ENCODE data around the gene OXTR.
"Not testable (repeated sequence)": the region's sequence is repeated elsewhere in the genome, so short reads cannot be mapped to it uniquely, and the experiment has no call there.

The OXTR gene

DNA sequence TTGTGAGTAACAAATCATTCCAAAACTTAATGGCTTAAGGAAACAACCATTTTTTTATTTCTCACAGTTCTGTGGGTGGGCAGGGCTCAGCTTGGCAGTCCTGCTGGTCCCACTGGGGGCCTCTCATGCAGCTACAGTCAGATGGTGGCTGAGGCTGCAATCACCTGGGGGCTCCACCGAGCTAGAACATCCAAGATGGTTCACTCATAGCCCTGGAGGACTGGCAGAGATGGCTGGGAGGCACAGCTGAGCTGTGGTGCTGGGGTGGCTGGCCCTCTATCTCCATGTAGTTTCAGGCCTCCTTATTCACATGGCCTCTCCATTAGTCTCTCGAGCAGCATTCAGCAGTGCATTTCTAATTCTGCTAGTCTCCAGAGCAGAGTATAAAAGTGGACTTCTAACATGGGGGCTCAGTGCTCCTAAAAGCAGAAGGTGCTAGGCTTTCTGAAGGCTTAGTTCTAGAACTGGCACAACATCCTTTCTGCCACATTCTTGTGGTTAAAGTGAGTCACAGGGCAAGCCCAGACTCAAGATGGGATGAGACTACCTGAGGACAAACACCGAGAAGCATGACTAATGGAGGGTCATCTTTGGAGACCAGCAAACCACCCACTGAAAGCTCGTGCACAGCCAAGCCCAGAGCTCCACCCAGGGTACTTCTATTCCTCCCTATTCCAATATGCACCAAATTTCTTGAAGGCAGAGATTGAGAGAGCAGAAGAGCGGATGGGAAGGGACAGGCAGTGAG lies 29.5 kb downstream of the OXTR start:
- no peak for DNase-seq

DNA sequence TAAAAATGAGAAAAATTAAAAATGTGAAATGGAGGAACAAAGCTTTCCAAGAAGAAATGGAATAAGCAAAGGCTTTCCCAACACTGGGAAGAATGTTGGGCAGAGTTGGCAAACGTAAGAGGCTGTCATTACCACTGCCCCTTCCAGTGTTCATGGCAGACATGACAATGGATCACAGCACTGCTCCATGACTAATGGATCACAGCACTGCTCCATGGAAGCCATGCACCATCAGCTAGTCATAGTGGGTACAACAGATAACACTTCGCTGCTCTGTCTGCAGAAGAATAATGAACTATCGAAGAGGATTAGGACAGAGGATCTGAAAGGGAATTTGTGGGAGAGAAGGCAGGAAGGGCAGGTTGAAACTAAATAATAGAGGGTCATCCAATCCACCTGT lies 30.8 kb downstream of the OXTR start:
- DNase-seq: no peak

DNA sequence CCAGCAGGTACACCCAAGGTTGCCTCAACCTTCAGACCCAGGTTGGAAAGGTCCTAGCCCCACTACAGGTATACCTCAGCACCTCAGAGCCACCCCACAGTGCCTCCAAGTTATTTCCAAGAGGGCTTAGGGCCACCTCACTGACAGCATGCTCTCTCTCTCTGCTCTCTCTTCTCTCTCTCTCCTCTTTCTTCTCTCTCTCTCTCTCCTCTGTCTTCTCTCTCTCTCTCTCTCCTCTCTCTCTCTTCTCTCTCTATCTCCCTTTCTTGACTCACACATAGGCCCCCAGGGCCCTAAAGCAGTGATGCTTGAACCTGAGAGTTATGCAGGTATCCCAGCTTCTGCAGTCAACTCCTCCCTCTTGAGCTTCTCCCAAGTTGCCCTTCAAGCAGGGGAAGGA lies 31.6 kb downstream of the OXTR start:
- DNase-seq: no peak

DNA sequence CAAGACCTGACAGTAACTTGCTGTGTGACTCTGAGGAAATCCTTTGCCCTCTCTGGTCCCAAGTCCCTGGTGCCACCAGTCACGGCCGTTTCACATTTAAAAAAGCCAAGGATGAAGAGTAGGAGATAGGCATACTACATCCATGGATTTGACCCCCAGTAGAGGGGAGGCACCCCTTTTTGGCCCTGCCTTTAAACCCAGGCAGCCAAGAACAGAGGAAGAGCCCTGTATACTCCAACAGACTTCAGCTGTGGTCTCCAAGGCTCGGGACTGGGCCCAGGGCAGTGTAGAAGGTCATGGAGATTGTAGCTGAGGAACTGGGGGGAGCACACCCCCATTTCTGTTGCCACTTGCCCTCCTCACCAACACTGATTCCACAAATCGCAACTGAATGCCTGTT lies 32.1 kb downstream of the OXTR start:
- no peak for DNase-seq

DNA sequence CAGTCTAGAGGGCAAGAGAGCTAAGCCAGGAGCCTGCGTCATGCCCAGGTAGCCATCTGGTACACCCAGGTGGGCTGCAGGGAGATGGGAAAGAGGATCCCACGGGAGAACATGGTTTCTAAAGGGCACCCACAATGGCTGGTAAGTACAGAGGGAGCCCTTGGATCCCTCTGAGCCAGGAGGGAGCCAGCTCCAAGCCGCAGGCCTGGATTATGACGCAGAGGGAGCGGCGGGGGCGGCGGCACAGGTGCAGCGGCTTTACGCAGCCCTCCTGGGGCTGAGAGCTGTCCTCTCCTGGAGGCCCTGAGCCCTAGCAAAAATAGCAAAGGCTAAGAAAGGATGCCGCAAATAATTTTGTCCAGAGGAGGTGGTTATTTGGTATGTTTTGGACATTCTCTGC lies 33.0 kb downstream of the OXTR start:
- DNase-seq: no peak

DNA sequence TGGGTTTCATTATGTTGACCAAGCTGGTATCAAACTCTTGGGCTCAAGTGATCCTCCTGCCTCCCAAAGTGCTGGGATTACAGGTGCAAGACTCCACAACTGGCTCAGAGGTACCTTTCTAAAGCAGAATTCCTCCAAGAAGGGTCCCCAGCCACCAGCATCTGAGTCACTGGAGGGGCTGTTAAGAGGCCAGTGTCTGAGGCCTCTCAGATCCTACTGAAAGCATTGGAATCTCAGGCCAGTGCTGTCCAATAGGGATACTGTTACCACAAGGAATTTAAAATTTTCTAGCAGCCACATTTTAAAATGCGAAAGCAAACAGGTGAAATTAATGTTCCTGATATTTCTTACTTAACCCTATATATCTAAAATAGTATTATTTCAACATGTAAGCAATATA lies 34.5 kb downstream of the OXTR start:
- no peak for DNase-seq

DNA sequence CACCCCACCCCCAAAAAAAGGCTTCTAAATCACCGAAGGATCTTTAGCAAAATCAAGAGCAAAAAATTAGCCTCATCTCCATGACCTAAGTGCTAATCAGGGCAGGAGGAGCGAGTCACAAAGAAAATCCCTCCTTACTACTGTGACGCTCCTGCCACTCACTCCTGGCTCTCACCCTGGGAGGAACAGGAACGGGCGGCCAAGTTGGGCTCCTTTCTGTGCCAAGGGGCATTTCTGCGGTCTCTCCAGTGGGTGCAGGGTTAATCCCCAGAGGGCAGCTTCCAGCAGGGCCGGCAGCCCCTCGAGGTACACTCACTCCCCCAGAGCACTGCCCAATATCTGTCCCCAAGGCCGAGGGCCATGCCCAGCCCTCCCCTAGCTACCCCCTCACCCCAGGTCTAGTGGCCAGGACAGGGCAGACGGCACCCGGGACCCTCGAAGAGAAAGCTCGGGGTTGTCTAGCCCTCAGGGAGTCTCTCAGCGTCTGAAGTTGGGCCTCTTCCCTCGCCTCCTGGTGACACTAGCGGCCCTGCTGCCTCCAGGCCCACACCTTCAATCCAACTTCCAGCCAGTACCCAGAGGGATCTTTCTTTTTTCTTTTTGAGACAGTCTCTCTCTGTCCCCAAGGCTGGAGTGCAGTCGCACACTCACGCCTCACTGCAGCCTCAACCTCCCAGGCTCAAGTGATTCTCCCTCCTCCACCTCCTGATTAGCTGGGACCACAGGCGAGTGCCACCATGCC lies 35.1 kb downstream of the OXTR start:
- DNase-seq: no peak

DNA sequence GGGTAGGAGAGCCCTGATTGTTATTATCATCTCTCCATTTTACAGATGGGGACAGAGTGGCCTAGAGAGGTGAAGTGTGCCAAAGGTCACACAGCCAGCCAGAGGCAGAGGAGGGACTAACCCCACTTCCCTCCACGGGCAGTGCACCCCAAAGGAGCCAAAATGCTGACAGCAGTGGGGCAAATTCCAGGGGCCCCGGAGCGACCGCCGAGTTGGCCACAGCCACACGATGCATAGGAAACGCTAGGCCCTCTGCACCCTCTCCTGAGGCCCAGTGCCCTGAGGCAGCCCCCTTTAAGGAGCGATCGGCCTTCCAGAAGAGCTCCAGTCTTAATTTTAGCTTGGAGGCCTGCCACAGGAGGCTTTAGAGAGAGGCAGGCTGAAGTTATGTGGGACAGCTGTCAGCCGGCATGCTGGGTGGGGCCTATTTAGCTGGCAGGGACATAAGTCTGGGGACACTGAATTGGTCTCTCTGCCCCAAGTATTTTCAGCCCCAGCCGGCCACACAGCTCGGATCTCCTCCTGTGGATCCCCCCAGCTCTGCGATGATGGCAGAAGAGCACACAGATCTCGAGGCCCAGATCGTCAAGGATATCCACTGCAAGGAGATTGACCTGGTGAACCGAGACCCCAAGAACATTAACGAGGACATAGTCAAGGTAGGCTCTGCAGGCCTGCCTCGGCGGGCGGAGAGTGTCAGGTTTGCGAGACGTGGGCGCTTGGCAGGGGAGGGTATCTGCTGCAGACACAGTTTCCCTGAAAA lies 35.9 kb downstream of the OXTR start, which contains the start of gene CAV3:
TSS of gene CAV3 (plus strand) at position 471 of the 763 bp plus-strand sequence. CDS start at position 546, 75 bp downstream.
- DNase-seq: no peak

DNA sequence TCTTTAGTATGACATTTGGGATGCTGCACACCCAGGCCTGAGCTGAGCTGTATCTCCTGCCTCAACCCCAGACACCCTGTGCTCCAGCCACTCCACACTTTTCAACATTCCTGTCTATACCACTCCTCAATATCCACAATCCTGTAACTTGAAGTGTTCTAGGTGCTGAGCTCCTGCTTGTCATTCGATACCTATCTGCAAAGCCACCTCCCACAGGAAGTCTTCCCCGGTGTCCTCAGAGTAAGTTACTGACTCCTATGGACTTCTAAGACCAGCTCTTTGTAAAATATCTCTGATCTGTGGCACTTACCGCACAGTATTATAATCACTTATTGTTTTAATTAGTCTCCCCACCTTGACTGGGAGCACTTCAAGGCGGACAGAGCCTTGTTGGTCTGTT lies 37.0 kb downstream of the OXTR start:
- DNase-seq: no peak

DNA sequence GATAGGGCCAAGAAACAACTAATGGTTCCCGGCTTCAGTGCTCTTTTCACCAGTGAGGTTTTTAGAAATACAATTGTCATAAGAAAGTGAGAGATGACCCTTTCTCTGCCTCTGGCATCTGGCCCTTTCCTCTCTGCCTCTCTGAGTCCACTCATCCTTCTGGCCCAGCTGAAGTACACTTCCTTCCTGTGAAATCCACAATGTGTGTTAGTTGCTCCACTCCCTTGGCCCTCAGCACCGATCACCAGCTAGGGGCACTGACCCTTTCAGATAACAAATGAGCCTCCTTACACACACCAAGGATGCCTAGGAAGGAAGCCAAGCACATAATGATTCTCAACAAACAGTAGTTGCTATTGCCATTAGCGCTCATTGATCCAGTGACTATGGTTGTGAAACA lies 38.8 kb downstream of the OXTR start:
- no peak for DNase-seq

DNA sequence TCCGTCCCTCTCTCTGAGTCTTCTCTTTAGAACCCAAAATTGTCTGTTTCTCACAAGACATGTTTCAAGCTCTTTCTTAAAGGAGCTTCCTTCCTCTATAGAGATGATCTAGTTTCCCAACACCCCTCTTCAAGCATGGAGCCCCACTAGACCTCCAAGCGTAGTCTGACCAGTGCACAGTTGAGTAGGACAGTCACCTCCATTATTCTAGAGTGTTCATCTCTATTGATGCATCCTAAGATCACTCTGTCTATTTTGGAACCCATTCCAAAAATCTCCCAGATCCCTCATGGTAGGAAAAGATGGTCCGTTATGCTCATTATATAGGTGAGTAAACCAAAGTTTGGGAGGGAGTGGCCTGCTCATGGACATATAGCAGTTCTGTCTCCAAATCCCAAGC lies 39.9 kb downstream of the OXTR start:
- no peak for DNase-seq

DNA sequence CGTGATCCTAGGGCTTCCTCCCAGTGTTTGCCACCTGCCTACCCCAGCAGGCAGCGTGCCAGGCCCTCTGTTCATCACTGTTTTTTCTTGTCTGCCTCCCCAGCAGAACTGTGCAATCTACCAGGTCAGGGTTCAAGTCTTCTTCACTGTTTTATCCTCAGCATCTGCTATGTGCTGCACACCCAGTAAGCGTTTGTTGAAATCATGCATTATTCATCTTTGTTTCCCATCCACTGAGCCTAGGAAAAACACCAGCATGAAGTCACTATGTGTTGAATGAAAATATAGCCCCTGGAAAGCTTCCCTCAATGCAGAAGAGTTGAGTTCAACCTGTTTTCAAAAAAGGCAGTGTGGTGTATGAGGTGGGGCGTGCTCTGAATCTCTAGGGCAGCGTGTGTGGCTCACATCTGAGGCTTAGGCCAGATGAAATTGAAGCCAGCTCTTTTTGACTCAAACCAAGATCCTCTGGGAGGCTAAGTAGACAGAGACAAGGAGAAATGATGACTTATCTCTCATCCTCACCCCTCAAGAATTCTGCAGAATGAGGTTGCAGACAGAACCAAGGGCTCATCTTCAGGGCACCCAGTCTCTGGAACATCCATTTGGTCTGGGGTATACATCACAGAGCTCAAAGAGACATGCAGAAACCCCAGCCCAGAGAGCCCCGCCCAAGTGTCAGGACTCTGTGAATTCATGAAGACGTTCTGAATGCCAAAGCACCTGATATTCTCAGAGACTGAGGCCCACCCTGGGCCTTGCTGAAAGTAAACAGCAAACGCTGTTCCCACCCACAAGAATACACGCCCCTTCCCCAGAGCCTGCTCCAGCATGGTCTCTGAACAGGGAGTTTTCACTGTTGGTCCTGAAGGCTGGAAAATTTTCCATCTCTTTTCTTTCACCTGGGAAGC lies 41.6 kb downstream of the OXTR start:
- DNase-seq: no peak

DNA sequence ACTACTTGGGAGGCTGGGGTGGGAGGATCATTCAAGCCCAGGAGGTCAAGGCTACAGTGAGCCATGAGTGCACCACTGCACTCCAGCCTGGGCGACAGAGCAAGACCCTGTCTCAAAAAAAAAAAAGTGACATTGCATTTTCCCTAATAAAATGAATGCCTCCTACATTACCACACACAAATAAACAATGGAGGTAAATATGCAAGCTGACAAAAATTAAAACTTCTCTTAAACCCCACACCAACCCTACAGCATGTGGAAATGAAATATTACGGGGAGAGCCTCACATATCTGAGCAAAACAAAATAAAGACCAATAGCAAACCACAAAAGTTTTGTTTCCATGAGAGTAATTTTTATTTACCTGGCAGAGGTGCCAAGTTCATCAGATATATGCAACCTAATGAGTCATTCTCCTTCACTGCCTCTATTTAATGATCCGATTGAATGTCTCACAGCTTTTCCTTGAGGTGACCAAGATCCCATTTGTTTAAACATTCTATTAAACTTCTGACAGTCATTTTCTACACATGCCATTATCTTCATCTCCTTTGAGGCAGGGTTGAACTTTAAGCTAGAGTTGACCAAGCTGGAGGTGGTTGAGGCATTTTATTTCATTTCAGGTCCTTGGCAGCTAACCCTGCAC lies 45.2 kb downstream of the OXTR start:
- DNase-seq: no peak

DNA sequence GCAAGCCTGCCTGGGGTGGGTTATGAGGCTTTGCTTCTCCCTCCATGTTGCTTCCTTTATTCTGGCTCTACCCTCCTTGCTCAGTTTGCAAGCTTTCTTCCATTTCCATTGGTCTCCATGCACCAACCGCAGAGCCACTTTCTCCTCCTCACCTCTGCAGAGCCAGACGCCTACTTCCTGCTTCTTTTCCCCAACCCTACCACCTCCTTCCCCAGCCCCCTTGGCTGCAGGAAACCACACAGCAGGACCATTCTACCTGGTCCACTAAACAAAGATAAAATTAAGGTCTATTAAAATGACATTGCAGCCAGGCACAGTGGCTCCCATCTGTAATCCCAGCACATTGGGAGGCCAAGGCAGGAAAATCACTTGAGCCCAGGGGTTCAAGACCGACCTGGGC lies 45.8 kb downstream of the OXTR start:
- no peak for DNase-seq

DNA sequence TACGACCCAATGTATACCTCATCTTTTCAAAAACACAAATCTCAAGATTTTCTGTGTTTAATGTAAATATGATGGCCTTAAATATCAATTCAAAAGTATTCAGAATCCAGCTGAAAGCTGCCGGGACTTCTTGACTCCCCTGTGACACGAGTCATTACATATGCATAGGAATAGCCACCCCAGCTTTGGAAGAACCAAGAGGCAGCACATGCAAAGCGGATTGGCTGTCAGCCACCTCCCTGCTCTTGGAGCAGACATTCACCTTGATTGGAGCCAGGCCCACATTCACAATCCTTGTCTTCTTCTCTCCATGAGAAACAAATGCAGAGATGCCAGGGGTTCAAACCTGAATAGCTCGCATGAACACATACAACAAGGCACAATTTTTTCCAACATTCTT lies 46.6 kb downstream of the OXTR start:
- no peak for DNase-seq

DNA sequence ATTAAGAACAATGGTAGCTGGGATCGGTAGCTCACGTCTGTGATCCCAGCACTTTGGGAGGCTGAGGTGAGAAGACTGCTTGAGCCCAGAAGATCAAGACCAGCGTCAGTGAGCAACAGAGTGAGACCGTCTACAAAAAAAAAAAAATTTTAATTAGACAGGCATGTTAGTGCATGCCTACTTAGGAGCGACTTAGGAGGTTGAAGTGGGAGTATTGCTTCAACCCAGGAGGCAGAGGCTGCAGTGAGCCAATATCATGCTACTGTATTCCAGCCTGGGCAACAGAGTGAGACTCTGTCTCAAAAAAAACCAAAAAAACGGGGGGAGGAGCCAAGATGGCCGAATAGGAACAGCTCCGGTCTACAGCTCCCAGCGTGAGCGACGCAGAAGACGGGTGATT lies 53.7 kb downstream of the OXTR start:
- not testable (repeated sequence) for DNase-seq

DNA sequence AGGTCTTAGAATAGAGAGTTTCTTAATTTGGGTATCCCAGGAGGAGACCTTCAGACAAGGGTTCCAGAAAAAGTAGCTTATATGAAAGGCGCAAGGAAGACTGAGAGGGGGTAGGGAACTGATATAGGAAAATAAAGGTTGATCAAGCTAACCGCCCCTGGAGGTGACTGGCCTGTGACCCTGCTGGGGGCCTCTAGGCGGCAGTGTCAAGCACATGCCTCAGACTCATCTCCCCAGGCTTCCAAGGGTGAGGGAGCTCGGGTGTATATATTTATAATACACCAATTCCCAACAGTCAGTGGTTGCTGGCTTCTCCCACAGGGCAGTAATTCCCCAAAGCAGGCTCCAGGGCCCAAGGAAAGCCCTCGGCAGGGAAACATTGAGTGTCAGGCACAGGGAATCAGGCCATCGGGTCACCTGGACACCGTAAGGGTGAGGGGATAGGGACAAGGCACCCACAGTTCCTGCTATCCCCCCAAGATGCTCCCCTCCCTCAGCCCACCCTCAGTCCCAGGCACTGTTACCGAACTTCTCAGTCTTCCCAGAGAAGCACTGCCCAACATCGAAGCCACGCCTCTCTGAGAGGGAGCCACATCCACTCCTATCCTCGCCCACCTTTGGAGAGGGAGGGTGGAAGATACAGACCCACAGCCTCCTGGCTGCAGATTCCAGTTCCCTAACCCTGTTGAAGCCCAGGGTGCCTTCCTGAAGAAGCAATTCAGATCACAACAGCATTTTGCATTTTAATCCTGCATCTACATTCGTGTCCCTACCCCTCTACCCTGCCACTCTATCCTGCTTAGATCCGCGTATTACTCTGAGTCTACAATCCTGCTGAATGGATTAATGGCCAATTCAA lies 55.3 kb downstream of the OXTR start:
- DNase-seq: no peak

DNA sequence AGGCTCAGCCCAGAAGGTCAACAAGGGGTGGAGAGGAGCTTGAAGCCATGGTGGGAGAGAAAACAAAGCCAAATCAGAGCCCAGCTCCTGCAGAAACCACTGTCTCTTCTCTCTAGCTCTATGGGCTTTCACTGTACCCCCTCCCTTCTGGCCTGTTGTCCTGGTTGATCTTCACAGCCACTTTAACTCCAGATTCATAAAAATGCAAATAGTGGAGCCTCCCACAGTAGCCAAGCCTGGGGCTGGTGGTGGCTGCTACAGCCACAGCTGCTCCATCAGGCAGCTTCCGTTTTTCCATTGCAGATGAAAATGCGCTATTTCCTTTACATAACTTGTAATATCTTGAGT lies 56.5 kb downstream of the OXTR start:
- DNase-seq: no peak

DNA sequence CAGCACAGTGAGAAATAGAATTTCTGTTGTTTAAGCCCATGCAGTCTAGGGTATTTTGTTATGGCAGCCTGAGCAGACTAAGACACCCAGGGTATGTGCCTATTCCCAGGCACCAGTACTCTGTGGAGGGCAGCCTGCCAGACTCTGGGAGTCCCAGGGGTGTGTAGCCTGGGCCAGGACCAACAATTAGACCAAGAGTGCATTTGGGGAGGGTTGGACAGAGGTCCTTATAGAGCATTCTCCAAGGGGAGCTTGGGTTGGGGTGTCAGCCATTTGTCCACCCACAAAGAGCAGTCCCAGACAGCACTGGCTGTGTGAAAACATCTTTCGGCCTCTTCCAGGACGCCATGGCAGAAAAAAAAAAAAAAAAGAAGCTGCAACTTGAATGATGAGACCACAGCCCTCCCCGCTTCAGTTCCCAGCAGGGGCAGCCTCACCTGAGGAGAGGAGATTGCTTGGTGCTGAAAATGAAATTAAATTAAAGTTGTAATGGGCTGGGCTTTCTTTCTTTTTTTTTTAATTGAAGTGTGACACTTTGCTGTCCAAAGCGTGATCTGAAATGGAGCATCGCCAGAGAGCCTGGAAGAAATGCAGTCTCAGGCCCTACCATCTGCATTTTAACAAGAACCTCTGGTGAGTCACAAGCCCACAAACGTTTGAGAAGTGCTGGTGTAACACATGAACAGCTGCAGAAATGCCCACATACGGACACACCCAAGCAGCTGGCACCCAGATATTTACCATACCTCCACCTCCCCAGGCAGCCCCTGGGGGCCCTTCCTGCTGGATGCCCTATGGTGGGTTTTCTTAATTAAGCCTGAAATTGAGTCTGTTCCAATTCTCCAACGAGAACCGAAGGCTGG lies 57.1 kb downstream of the OXTR start:
- DNase-seq: no peak

DNA sequence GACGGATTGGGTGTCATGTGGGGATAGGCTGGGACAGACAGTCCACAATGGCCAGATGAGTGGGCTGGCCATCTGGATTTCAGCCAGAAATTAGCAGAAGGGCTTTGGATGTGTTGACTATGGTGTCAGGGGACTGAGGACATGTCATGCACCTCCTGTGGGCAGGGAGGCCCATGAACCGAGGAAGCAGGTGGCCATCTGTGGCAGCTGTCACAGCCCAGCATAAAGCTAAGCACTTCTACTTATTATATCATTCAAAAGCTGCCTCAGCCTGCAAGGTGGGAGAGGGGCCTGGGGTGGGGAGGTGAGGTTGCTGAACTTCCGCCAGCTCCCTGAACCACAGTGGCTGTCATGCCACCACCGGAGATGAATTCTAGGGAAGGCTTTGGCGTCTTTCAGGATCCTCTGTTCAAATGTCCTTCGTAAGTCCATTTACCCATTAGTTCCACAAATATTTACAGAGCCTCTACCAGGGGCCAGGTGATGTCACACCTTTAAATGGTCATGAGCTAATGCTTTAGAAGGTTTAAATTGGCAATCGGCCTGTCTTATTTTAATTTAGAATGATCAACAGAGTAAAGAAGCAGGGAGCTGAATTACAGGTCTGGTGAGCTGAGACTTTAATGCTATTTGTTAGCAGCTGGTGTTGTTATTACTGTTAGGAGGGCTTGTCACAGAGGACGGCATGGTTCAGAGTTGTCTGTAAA lies 59.5 kb downstream of the OXTR start:
- DNase-seq: no peak
